Left ventricle myocardium superior (tissue), 1 donor: ENCODE results near the gene ADIPOQ. TPM values are rescaled to one million over a fixed set of nuclear protein-coding genes. Genes with fewer than 3 reads are reported as not detected.
"Not testable (repeated sequence)": the region's sequence is repeated elsewhere in the genome, so short reads cannot be mapped to it uniquely, and the experiment has no call there.

ENCODE experiments used
- ATAC-seq: fragments of 200-7000 bp; cut with Tn5 transposase; one replicate; pipeline ENCODE4 v1.9.1; 2020; ENCODE audit warnings: mild to moderate bottlenecking, moderate library complexity
- DNase-seq: peaks from one replicate; pipeline ENCODE4 v3.0.0-alpha.2; 2020
- intact Hi-C: fragments of 100-400 bp; cut with micrococcal nuclease; formaldehyde crosslinking; loops from one replicate; pipeline ENCODE4 v1.11.0; 2022
- long read RNA-seq: library from polyadenylated mRNA; unstranded; transcript quantifications from one replicate; pipeline ENCODE4 v2.0.0, GENCODE V29; 2021
- total RNA-seq: library from RNA; stranded (reverse); fragmentation: NEBNext Ultra II Directional; extraction: Animal tissue kit (Norgen Biotek cat#: 25700); gene quantifications from one replicate; pipeline ENCODE4 v1.2.1, GENCODE V29; 2021
- donor health status: DM: no; HTN: yes; CAD: no; lungs with severe emphysema.

Gene ADIPOQ
- 4.0 TPM for total RNA-seq
- long read RNA-seq, full-length matches to known transcripts: 1 of 1 reads
- long read RNA-seq, partial matches to known transcripts: 0 of 1 reads
- long read RNA-seq, other reads (novel, unspliced or antisense): 0 of 1 reads

DNA sequence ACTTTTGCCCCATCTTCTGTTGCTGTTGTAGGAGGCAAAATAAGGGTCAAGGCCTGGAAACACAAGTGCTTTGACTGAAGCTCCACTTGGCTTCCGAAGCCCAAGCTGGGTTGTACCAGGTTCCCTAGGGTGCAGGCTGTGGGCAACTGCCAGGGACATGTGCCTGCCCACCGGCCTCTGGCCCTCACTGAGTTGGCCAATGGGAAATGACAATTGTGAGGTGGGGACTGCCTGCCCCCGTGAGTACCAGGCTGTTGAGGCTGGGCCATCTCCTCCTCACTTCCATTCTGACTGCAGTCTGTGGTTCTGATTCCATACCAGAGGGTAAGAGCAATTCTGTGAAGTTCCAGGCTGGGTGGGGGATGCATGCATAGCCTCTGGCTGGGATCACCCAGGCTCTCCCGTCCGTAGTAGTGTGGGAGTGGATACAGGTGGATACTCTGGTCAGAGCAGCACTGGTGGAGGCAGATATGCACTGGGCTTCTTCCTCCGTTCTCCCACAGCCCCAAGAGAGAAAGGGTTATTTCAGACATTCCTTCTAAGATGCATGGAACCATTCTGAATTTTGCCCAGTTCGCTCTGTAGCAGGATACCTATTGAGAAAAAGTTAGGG, at the start of gene ADIPOQ:
Gene ADIPOQ (plus strand): TSS at position 285 of the 613 bp plus-strand sequence. CDS start 10,349 bp downstream, outside the sequence.
- intact Hi-C loops: no loop called here
- ATAC-seq: no peak
- no peak for DNase-seq

DNA sequence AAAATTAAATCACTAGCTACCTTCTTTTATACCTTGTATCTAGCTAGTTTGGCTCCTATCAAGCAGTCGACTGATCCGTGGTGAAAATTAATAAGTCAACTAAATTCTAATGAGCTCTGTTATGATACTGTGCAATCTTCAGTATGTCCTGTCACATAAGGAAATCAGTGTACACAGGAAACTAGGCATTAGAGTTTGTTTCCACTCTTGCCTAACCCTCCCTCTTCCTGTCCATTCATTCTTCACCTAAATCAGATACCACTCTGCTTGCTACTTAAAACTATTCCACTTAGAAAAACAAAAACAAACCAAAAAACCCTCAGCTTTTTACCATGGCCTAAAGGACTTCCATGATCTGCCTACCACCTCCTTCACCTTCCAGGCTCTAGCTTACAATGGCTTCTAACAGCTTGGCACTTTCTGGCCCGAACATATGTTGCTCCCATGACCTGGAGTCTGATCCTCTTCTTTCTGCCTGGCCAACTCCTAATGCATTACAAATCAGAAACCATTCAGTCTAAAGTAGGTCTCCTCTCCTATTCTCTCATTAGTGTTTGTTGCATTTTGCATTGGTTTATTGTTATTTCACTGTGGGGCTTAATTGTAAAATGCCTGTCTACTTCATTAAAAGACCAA, 44.2 kb upstream of the ADIPOQ start:
- intact Hi-C loops: no loop called here
- DNase-seq: no peak
- no peak for ATAC-seq

DNA sequence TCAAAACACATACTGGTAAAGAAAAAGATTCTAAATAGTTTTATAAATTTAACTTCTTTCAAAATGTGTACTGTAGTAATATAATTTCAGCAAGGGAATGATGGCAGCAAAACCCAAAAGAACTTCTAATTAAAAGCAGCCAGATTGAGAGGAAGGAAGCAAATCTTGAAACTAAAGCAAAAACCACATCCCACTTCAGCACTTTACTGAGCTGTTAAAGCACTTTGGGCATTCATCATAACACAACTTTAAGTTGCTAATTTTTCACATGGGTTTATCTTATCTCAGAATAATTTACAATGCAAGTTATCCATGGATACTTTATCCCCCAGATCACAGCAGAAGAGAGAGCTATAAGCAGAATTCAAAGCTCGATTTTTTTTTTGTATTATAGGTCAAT, 42.2 kb upstream of the ADIPOQ start:
- DNase-seq (no peak), ATAC-seq (no peak)
- intact Hi-C loops: no loop called here

DNA sequence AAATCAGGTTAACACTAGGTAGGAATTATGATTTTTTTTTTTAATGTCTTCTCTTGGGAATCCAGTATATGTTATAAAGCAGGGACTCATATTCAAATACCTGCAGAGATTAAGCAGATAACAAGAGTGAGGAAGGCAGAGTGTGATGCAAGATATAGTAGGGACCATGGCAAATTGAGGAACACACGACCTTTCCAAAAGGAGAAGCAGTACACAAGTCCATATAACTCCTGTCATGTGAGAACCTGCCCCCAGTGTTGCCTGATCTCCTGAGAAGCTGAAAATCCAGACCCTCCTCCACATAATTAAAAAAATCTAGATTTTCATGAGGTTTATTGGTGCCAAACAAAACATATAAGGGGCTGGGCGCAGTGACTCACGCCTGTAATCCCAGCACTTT, 39.8 kb upstream of the ADIPOQ start:
- DNase-seq (no peak), ATAC-seq (no peak)
- intact Hi-C loops: no loop called here

DNA sequence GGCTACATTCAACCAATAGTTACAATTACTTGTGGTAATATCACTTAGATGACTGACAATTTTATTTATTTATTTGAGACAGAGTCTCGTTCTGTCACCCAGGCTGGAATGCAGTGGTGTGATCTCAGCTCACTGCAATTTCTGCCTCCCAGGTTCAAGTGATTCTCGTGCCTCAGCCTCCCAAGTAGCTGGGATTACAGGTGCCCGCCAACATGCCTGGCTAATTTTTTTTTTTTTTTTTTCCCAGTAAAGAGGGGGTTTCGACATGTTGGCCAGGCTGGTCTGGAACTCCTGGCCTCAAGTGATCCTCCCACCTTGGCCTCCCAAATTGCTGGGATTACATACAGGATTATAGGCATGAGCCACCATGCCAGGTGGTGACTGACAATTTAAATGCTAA, 39.1 kb upstream of the ADIPOQ start:
- ATAC-seq, DNase-seq, intact Hi-C loops: not testable (repeated sequence)

DNA sequence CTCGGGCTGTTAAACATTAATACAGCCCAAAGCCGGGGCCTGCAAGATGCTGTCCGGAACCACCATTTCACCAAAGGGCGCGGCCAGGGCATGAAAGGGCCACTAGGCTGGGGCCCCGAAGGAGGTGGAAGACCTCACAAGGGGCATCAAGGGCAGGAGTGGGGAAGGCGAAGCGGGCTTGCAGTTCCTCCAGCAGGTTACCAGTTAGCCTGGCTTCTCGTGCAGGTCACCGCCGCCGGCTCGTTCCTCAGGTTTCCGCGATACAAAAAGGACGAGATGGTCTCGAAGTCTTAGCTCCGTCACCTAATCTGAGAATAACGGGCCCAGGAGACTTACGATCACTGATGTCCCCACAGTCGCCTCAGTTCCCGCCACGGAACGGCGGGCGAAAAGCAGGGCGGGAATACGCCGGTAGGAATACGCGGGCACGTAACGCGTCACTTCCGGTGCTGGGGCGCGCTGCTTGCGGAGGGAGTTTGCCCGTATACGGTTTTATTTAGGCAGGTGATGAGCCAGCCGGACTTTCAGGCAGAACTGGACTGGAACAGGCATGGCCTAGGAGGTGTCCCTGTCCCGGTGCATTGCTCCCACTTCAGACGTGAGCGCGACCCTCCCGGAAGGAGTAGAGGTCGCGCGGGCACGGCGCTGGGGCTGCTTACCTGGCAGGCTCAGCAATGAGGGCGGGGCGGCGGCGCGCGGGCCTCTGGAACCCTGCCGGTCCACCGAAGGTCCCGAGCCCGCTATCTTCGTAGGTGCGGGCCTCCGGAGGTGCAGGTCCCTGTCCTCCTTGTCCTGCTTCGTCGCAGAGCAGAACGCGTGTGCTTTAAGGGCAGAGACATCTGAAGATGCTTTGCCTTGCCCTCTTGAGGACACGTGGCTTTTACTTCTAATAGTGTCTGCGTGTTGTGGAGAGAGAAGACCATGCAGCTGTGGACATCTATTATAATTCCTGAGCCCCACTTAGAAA, 36.1 kb upstream of the ADIPOQ start, which contains the start of gene RFC4:
Gene RFC4 (minus strand): TSS at position 394 of the 967 bp plus-strand sequence. CDS start 1,769 bp downstream, outside the sequence.
- DNase-seq: peak; percentile 93
- intact Hi-C loops: no loop called here
- peak; percentile 98 for ATAC-seq

DNA sequence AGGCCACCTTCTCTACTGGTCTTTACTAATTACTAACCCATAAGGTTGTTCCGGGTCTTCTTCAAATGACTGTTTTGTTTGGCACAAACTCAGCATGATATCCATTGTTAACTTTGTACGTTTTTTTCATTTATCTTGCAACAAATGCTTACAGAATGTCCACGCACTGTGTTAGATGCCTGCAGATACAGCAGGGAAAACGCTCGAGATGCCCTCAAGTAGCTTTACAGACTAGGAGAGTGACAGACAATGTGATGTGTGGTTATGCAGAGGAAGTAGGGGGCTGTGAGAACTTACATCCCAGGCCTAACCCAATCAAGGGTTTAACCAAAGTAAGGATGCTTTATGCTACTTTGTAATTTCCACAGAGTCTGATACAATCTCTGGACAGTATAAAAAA, 35.3 kb upstream of the ADIPOQ start:
- DNase-seq (no peak), ATAC-seq (no peak)
- intact Hi-C loops: no loop called here

DNA sequence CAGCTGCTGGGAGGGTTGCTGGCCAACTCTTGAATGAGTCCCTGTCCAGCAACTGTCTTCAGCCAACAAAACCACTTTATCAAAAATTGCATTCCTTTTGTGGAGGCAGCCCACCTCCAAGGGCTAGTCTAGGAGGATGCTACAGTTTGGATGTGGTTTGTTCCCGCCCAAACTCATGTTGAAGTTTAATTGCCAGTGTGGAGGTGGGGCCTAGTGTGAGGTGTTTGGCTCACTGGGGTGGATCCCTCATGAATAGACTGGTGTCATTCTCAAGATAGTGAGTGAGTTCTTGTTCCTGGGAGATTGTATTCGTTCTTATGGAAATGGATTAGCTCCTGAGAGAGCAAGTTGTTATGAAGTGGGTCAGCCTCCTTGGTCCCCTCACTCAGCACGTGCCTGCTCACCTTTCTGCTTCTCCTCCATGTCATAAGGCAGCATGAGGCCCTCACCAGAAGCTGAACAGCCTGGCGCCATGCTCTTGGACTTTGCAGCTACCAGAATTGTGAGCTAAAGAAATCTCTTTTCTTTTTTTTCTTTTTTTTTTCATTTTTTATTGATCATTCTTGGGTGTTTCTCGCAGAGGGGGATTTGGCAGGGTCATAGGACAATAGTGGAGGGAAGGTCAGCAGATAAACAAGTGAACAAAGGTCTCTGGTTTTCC, 32.0 kb upstream of the ADIPOQ start:
- ATAC-seq: no peak
- intact Hi-C loops: no loop called here
- no peak for DNase-seq

DNA sequence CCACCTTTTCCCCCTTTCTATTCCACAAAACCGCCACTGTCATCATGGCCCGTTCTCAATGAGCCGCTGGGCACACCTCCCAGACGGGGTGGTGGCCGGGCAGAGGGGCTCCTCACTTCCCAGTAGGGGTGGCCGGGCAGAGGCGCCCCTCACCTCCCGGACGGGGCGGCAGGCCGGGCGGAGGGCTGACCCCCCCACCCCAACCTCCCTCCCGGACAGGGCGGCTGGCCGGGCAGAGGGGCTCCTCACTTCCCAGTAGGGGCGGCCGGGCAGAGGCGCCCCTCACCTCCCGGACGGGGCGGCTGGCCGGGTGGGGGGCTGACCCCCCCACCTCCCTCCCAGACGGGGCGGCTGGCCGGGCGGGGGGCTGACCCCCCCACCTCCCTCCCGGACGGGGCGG, 31.2 kb upstream of the ADIPOQ start:
- ATAC-seq, intact Hi-C loops, DNase-seq: not testable (repeated sequence)

DNA sequence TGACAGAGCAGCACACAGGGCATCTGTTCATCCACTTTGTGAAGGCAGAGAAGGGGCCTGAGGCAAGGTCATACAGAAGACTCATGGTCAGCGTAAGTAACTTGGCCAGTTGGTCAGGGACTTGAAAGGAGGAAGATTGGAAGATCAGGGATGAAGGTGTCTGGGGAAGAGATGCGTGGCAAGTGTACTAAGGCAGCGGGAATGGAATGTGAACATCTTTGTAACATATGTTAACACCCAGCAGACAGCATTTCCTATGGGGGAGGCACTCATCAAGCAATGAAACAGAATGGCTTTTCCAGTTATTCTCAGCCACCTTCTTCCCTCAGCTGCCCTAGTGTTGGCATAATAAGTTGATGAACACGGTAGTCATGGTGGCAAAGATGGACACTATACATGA, 28.4 kb upstream of the ADIPOQ start:
- DNase-seq: no peak
- intact Hi-C loops: no loop called here
- no peak for ATAC-seq

DNA sequence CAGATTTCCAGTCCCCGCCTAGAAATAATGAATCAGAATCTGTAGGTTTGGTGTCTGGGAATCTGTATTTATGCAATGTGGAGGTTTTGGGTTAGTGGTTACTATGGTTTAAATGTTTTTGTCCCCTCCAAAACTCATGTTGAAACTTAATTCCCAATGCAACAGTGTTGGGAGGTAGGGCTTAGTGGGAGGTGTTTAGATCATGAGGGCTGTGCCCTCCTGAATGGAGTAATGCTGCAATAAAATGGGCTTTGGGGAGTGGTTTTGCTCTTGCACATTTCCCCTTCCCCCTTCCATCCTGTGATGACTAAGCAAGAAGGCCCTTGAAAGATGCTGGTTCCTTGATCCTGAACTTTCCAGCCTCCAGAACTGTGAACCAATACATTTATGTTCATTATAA, 27.1 kb upstream of the ADIPOQ start:
- no peak for DNase-seq
- intact Hi-C loops: no loop called here
- ATAC-seq: no peak

DNA sequence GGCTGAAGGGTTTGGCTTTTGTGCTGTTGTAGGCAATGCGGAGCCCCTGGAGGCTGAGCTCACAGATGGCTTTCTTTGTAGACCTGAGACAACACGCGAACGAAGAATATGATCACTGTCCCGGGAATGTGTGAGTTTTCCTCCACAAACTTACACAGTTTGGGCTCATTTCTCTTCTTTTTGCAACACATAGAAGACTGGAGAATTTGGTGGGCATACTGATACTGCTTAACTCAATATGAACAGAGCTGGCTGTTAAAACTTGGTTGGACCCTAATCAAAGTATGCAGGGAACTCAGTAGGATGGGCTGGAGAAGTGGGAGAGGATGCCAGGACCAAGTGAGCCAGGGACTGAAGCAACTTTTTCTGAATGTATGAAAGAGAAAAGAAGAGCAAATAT, 24.0 kb upstream of the ADIPOQ start:
- DNase-seq: no peak
- intact Hi-C loops: no loop called here
- ATAC-seq: no peak

DNA sequence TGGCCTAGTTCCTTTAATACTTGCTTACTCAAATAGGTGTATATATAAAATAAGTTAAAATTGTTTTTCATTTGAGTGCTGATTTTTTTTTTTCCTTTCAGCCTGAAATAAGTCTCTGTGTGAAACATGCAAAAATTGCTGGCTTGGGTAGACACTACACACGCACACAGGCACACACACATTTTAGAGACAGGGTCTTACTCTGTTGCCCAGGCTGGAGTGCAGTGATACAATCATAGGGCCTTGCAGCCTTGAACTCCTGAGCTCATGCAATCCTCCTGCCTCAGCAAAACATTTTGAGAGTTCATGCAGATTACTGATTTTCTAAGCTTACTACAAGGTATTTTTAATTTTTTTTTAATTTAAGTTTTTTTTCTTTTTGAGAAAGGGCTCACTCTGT, 23.6 kb upstream of the ADIPOQ start:
- intact Hi-C loops: no loop called here
- DNase-seq: no peak
- ATAC-seq: no peak

DNA sequence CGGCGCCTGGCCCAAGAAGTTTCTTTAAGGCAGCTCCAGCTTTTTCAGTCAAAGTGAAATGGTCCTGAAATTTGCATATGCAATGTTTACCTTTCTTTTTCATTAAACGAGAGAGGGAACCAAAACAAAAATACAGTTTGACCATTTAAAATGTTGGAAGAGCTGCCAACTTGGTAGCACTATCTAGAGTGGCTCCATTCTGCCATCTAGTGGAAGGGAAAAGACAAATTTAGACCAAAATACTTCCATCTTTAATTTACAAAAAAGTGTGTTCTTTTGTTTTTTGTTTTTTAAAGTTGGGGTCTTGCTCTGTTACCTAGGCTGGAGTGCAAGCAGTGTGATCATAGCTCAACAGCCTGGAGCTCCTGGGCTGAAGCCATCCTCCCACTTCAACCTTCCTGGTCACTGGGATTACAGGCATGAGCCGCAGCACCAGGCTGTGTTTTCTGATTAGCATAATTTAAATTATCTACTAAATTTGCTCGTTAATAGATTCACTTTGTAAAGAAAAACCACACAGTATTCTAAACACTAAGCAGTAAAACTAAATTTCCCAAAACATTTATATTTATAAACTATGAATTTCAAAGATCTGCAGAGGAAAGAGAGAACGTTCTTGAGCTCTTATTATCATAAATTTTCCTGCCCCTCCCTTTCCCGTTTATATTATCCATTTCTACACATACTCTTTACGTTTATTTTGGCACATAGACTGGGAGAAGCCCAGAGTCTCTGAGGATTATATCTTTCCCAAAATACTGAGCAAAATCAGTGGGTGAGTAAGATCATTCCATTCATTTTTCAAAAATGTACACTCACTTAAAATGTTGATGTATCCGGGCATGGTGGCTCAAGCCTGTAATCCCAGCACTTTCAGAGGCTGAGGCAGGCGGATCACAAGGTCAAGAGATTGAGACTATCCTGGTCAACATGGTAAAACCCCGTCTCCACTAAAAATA, 20.8 kb upstream of the ADIPOQ start:
- DNase-seq (no peak), ATAC-seq (no peak)
- intact Hi-C loops: loop anchor here (10.0 kb wide), 1 partner anchor 207 kb away; the partner anchor contains the start of gene AHSG

DNA sequence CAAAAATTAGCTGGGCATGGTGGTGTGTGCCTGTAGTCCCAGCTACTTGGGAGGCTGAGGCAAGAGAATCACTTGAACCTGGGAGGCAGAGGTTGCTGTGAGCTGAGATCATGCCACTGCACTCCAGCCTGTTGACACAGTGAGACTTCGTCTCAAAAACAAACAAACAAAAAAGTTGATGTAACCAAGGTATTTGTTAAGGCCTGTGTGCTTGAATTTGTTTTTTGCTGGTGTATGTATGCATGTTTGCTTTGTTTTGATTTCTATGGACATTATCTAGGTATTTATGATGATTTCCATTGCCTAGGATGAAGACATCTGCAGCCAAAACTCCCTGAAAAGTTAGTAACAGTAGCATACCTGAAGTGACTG, 20.1 kb upstream of the ADIPOQ start:
- intact Hi-C loops: loop anchor here (10.0 kb wide), 1 partner anchor 208 kb away; the partner anchor contains the start of gene AHSG
- DNase-seq: not testable (repeated sequence)

DNA sequence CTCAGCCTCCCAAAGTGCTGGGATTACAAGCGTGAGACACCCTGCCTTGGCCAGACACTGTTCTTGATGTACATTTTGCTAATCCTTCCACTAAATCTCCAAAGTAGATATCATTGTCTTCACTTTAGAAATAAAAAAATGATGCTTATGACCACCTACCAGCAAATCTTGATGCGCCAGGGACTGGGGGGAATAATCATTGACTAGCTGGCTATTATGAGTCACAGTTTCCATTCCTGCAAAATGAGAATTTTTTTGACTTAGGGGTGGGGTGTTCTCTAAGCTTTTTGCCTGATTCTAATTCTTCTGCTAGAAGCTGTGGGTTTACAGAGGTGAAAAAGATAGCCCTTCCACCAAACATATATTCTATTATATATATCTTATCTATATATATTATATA, 19.1 kb upstream of the ADIPOQ start:
- intact Hi-C loops: loop anchor here (10.0 kb wide), 1 partner anchor 209 kb away; the partner anchor contains the start of gene AHSG
- ATAC-seq: no peak
- DNase-seq: no peak

More for the DNA sequence above, 20.1 kb upstream of the ADIPOQ start:
- ATAC-seq: not testable (repeated sequence)

DNA sequence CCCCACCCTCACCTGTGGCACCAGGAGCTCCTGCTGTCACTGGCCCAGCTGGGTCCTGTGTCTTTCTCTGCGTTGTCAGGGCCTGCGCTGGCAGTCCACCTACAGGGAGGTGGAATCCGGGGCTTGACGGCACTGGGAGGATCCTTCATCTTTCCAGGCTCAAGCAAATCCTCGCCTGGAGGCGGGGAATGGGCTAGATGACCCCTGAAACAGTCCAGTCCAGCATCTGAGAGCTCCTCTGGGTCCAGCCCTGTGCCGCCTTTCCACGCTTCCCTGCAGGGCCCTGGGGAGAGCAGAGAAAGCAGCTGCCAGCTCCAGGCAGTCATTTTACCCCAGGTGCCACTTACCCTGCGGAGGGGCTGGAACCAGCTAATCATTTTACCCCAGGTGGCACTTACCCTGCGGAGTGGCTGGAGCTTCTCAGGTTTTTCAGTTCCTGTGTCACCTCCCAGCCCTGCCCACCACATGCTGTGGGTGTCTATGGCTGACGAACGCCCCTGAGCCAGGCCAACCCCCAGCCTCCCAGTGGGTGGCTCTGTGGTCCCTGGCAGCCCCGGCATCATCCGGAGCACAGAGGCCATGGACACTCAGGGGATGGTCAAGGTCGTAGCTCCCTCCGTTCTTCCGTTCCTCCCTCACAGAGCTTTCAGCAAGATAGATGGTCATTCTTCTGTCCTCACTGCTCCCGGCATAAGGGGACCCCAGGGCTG, 17.9 kb upstream of the ADIPOQ start:
- intact Hi-C loops: loop anchor here (10.0 kb wide), 1 partner anchor 210 kb away; the partner anchor contains the start of gene AHSG
- no peak for DNase-seq
- no peak for ATAC-seq
